Measurements from ENCODE around the gene SPO11.

Gene SPO11

DNA sequence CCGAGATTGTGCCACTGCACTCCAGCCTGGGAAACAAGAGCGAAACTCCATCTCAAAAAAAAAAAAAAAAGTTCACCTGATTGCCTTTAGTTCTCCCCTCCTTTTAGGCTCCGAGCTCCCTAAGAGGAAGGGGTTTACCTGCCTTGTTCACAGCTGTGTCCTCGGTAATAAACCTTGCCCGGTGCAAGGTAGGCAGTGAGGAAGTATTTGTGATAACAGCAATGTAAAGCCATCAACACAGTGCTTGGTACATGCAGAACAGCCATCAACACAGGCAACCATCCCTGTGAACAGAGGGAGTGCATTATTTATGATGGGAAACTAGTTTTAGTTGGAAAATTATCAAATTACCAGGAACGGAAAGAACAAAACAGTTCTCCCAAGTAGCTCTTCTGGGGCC lies 1.8 kb upstream of the SPO11 start:
- TF ChIP-seq, protein P1, sequence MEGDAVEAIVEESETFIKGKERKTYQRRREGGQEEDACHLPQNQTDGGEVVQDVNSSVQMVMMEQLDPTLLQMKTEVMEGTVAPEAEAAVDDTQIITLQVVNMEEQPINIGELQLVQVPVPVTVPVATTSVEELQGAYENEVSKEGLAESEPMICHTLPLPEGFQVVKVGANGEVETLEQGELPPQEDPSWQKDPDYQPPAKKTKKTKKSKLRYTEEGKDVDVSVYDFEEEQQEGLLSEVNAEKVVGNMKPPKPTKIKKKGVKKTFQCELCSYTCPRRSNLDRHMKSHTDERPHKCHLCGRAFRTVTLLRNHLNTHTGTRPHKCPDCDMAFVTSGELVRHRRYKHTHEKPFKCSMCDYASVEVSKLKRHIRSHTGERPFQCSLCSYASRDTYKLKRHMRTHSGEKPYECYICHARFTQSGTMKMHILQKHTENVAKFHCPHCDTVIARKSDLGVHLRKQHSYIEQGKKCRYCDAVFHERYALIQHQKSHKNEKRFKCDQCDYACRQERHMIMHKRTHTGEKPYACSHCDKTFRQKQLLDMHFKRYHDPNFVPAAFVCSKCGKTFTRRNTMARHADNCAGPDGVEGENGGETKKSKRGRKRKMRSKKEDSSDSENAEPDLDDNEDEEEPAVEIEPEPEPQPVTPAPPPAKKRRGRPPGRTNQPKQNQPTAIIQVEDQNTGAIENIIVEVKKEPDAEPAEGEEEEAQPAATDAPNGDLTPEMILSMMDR (conservative IDR thresholded peaks at IDR 0.05; ENCODE audit: control insufficient read depth, insufficient read depth, low read depth, low read length), result no peak
- no peak for DNase-seq (ENCODE audit: low read depth)
- H3K4me3 ChIP-seq (ENCODE audit: control insufficient read depth, low read depth, low read length), result no peak overlapping the region

DNA sequence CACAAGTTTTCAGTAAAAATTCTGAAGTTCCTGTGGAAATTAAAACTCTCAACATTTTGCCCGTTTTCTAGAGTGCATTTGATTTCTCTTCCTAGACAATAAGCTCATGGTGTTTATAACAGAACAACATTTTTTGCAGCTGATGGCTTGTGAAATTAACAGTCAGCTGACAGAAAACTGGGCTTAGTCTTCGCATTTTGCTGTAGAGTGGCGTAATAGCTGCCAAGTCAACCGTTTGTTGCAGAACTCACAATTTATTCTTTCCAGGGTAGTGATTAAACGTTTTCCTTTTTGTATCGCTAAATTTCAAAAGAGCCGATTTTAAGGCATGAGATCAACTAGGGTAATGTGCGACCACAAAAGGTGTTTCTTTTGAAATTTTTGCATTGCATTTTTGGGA lies 1.4 kb downstream of the SPO11 start:
- TF ChIP-seq, protein P1 (conservative IDR thresholded peaks at IDR 0.05; ENCODE audit: control insufficient read depth, insufficient read depth, low read depth, low read length), result no peak
- no peak overlapping the region for H3K4me3 ChIP-seq (ENCODE audit: control insufficient read depth, low read depth, low read length)
- DNase-seq (ENCODE audit: low read depth), result peak; percentile 45

DNA sequence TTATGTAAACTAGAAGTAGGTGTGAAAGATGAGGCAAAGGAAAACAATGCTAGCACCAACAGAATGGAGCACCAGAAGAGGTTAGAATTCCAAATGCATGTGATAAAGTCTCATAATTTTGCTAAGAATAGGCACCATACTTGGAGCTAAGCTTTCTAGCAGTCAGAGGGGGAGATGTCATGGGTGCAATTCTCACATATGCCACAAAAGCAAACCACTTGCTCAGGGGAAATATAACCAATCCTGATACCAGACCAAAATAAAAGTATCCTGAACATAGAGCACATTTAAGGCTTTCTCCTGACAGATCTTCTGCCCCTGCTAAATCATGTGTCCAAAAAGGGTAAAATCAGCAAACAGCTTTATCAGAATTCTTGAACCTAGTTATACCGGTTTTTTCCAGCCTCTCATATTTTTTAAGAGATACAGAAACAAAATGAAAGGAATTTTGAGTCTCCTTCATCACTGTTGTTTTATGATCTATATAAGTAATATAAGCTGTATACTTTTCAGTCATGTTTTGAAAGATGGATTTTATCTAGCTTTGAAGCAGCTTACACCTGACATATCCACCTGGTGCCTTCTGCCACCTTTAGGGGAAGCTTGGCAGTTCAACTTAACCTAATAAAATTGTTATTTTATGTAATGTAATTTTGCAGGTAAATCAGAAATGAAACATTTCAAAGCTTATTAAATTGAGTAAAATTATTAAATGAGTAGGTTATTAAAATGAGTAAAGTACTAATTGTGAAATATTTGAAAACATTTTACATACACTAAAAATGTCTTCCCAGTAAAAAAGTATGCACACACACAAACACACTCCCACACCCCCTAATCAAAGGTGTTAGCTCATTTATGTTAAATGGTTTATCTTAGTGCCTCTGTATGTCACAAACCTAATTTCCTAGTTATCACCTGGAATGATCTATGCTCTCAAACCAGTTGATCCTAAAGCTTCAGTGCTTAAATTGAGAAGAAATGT lies 2.8 kb downstream of the SPO11 start:
- TF ChIP-seq, protein P1 (conservative IDR thresholded peaks at IDR 0.05; ENCODE audit: control insufficient read depth, insufficient read depth, low read depth, low read length), result no peak
- no peak for DNase-seq (ENCODE audit: low read depth)
- H3K4me3 ChIP-seq (ENCODE audit: control insufficient read depth, low read depth, low read length), result no peak overlapping the region

DNA sequence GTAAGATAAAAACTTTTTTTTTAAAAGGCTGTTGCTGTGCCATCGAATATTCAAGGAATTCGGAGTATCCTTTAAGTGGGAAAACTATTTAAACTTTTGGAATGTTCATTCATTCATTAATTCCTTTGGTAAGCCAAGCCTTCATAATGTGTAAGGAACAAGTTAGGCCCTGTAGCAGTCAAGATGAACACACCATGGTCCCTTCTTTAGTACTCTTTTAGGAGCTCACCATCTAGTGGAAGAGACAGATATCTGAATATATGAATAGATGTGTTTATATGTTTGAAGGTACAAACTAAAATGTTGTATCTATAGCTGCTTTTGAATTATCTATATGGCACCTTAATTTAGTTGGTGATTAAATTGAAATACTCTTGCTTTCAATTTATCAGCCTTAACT lies 5.8 kb downstream of the SPO11 start:
- no peak overlapping the region for H3K4me3 ChIP-seq (ENCODE audit: control insufficient read depth, low read depth, low read length)
- no peak for DNase-seq (ENCODE audit: low read depth)
- TF ChIP-seq, protein P1 (conservative IDR thresholded peaks at IDR 0.05; ENCODE audit: control insufficient read depth, insufficient read depth, low read depth, low read length), result no peak

DNA sequence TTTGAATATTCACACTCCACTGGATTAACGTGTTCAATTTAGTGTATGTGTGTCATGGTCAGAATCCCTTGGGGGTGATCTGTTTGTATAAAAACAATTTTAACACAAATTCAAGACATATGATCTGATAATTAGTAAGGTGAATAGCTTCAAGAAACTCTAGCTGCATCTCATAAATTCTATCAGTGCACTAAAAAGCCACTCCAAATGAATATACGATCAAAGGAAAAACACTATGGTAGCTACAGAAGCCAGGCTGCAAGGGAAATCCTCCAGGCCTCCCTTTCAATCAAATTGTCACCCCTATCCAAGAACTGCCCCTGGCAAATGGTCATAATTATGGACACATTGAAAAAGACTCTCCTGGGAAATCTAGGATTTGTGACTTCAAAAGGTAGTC lies 12.1 kb downstream of the SPO11 start:
- H3K4me3 ChIP-seq (ENCODE audit: control insufficient read depth, low read depth, low read length), result no peak overlapping the region
- no peak for DNase-seq (ENCODE audit: low read depth)
- TF ChIP-seq, protein P1 (conservative IDR thresholded peaks at IDR 0.05; ENCODE audit: control insufficient read depth, insufficient read depth, low read depth, low read length), result no peak

DNA sequence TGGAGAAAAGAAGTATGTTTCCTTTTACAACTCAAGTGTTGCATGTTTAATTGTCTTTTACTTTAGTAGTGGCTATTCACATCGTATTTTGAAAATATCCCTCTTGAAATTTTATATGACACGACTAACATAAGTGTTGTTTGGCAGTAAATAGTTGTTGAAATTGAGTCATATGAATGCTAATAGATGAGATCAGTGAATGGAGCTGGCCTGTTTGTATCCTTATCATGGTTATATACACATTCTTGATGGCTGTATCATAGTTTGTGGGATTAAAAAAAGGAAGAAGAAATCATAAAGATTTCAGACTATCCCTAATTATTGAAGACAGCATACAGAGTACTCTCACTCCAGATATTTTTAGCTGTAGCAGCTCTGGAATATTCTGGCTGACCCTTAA lies 13.2 kb downstream of the SPO11 start:
- no peak overlapping the region for H3K4me3 ChIP-seq (ENCODE audit: control insufficient read depth, low read depth, low read length)
- TF ChIP-seq, protein P1 (conservative IDR thresholded peaks at IDR 0.05; ENCODE audit: control insufficient read depth, insufficient read depth, low read depth, low read length), result no peak
- peak; percentile 42 for DNase-seq (ENCODE audit: low read depth)
